GM19099 (cell line): ENCODE results near the gene LRBA.

ENCODE experiments used
- POLR2A ChIP-seq: IDR thresholded peaks from 3 replicates; pipeline ENCODE4 v1.6.1; 2011; ENCODE audit warnings: low read depth; ENCODE audit not compliant: insufficient read length; ENCODE audit errors: extremely low read depth

LRBA gene

DNA sequence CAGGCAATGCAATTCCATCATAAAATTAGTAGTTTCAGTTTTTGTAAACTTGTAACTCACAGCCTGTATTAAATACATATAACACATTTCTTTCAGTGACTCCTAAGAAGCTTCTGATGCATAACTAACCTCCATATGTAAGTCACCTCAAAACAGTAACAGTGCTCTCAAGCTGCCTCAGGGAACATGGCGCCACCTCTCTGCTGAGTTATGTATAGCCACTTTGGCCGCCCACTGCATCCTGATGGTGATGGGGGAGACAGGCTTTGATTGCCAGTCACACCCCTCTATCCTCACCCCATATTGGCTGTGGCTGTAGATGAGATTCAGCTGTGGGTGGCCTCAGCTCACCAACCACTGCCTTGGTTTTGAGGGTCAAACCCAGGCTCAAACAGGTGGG lies 54.3 kb downstream of the LRBA start:
- TF ChIP-seq POLR2A = no peak

DNA sequence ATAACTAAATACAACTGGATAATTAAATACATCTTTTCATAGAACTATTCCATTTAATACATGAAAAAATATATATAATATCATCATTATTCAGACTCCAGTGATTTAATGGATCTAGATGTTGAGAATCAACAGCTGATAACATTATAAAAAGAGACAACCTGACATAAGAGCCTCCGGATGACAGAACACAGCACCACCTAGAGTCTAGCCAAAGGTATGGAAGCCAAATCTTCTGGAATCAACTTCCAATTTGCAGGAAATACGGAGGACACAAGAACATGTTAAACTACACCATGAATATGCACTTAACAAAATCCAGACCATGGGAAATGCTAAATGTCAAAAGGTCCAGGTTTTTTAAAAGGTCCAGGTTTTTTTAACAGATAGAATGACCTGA lies 55.0 kb downstream of the LRBA start:
- no peak for TF ChIP-seq POLR2A

DNA sequence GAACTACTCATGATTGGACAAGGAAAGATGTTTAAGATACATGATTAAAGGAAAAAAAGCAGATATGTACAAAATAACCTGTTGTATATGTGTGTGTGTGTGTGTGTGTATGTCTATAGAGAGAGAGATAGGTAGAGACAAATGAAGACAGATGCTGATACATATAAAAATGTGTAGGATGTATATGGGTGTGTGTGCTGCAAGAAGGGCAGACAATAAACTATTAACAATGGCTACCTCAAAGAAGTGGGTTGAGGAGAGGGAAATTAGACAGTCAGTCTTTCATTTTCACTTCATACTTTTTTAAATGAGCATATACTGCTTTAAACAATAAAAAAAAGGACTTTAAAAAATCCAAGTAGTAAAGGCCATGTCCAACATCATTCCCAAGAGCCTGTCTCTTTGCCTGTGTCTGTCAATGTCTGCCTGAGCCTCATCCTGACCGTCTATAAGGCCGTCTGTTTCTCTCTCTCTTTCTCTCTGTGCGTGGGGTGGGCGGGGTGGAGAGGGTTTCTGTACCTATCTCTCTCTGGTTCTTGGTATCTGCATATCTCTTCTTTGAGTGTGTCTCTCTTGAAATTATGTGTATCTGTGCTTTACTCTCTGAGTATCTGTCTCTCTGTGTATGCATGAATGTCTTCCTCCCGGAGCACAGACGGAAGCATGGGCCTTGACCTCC lies 62.8 kb downstream of the LRBA start:
- TF ChIP-seq POLR2A = no peak

DNA sequence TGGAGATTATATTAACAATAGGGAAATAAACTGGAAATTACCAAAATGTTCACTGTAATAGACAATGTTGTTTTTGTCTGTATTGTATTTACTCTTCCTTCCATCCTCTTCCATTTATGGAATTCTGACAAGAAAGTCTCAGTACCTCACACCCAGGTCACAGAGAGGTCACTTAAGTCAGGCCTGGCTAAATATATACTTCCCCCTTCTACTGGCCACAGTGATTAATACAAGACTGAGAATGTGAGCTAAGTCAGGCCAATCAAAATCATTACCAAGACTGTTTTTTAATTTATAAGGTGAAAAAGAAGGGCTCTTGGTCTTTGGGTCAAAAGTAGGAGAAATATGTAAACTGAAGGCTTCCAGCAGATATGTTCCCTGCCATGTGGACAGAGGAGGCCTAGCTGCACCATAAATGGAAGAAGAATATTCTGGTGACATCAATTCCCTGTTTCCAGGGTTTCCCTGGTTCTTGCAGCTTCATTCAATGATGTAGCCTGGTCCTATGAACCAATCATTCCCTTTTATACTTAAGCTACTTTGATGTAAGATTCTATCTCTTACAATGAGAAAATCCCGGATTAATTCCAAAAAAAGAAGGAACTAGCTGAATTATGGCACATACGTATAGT lies 64.3 kb downstream of the LRBA start:
- TF ChIP-seq POLR2A = no peak

DNA sequence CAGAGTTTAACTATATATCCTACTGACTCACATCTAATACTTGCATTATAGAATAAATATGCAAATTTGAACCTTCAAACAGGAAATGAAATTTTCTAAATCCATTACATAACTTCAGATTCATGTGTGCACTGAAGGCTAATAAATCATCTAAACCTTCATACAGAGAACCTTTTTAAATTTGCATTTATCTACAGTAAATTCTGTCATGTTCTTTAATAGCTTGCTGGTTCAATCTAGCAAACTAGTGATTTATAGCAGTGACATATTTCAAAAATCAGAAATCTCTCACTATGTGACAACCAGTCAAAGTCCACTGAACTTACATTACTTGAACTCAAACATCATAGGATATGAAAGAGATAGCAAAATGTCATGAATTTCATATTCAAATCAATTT lies 65.1 kb downstream of the LRBA start:
- TF ChIP-seq POLR2A = no peak

DNA sequence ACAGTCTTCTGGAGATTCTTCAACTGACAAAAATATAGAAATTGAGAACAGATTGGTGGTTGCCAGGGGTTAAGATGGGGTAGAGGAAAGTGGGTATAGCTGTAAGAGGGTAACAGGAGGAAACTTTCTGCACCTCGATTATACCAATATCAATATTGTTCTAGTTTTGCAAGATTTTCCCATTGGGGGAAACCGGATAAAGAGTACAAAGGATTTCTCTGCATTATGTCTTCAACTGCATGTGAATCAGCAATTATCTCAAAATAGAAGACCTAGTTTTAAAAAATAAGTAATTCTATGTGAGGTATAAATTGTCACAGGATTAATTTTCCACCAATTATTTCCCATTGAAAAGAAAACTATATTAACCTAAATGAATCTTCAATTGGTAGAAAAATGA lies 65.7 kb downstream of the LRBA start:
- no peak for TF ChIP-seq POLR2A

DNA sequence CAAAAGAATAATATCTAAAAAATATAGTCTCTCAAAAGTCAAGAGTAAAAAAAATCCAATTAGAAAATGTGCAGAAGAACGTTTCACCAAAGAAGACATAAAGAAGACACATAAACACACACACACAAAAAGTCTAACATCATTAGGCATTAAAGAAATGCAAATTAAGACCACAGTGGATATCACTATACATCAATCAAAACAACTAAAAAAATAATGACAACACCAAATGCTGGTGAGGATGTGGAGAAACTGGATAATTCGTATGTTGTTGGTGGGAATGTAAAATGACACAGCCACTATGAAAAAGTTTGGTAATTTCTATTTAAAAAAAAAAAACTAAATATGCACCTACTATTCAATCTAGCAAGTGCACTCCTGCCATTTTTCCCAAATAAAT lies 66.4 kb downstream of the LRBA start:
- no peak for TF ChIP-seq POLR2A

DNA sequence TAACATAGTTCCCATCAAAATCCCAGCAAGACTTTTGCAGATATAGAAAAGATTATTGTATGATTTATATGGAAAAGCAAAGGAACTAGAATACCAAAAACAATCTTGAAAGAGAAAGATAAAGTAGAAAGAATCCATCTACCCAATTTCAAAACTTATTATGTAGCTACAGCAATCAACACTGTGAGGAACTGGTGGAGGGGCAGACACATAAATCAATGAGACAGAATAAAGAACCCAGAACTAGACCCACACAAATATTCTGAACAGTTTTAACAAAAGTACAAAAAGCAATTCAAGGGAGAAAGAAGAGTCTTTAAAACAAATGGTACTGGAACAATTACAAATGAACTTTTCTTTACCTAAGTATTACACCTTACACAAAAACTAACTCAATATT lies 67.0 kb downstream of the LRBA start:
- no peak for TF ChIP-seq POLR2A

DNA sequence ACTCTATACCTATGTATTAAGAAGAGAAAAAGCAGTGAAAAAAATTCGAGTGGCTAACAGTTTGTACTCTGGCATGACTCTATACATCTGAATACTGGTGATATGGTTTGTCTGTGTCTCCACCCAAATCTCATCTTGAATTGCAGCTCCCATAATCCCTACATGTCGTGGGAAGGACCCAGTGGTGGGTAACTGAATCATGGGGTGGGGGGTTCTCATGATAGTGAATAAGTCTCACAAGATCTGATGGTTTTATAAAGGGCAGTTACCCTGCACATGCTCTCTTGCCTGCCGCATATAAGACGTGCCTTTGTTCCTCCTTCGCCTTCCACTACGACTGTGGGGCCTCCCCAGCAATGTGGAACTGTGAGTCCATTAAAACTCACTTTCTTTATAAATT lies 70.4 kb downstream of the LRBA start:
- TF ChIP-seq POLR2A = no peak

DNA sequence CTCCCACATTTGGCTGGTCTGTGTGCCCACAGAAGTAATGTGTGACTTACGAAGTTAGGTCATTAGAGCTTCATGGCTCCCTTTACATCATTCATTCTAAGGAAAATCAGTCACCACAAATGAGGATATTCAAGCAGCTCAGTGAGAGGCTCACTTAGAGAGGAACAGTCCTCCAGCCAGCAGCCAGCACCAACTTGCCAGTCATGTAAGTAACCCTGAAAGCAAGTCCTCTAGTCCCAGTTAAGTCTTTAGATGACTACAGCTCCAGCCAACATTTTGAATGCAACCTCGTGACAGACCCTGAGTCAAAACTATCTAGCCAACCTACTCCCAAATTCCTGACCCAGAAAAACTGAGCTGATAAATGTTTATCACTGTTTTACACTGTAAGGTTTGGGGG lies 71.3 kb downstream of the LRBA start:
- no peak for TF ChIP-seq POLR2A

DNA sequence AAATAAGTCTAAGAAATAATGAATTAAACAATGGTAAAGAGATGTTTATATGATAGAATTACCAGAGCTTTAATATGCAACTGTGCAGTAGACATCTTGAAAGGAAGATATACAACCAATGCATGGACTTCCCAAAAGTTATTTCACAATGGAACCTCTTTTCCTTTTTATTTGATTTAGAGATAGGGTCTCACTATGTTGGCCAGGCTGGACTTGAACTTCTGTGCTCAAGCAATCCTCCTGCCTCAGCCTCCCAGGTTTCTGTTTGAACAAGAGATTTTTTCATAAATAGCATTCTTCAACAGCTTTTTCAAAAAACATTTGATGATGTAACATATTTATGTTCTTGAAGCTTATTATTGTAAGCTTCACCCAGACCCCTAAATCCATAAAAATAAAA lies 72.0 kb downstream of the LRBA start:
- TF ChIP-seq POLR2A = no peak

DNA sequence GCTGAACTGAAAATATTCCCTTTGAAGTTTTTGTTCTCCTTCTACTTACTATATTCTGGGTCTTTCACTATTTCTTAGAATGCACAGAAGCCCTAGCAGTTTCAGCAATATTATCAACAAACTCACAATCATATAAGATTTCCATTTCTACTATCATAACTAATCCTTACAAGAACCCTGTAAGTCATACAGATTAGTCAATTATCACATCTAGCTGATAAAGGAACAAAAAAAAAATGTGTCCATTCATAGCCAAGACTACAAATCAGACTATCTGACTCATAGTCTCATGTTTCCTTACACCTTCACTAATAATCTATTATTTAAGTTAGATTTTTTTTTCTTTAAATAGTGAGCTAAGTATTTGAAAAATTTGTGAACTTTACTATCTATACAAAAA lies 72.5 kb downstream of the LRBA start:
- no peak for TF ChIP-seq POLR2A

DNA sequence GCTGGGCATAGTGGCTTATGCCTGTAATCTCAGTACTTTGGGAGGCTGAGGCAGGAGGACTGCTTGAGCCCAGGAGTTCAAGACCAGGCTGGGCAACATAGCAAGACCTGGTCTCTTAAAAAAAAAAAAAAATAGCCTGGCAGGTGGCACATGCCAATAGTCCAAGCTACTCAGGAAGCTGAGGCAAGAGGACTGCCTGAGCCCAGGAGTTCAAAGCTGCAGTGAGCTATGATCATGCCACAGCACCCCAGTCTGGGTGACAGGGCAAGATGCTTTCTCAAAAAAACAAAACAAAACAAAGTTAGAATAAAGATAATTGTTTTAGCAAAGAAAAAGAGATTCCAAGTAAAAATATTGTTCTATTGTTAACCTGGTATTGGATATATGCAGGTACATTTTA lies 75.0 kb downstream of the LRBA start:
- no peak for TF ChIP-seq POLR2A

DNA sequence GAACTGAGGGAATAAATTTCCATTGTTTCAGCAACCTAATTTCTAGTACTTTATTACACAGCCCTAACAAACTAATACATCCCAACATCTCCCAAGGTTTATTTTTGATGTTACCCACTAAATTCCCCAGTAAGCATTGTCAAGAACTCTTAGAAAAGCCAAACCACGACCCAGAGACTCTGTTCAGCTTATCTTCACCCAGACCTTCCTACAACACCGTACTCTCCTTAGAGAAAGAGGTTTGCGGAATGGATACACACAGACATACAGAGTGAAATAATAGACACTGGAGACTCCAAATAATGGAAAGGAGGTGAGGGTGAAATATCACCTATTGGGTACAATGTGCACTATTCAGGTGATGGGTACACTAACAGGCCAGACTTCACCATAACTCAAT lies 75.6 kb downstream of the LRBA start:
- TF ChIP-seq POLR2A = no peak

DNA sequence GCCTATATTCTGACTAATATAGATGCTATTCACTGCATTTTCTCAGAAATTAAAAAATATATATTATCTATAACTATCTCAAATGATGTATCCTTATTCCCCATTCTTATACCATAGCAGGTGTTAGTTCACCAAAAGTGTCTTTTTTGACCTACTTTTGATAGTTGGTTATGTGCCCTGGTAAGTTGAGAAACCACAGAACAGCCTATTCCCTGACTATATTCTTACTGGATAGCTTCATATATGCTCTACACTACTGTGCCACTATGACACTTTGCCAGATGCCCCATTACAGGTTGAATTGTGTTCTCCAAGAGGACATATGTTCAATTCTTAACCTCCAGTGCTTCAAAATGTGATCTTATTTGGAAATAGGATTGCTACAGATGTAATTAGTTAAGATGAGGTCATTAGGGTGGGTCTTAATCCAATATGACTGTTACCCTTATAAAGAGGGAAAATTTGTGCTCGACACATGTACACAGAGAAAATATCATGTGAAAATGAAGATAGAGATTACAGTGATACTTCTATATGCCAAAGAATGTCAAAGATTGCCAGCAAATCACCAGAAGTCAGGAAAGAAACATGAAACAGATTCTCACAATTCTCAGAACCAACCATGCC lies 76.1 kb downstream of the LRBA start:
- TF ChIP-seq POLR2A = no peak

DNA sequence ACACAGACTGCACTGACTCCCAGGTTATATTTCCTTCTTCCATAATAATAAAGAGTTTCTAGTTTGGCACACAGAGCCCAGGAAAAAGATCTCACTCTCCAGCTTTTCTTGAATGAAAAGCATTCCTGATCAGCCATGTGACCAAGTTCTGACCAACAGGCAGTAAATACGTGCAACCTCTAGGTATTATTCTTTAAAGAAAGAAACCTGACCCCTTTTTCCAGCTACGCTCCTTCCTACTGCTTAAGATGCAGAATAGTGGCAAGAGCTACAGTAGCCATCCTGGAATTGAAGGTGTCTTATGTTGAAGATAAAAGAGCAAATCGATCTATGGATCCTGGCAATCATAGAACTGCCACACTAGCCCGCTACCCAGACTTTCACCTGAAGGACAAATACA lies 76.7 kb downstream of the LRBA start:
- TF ChIP-seq POLR2A = no peak
